ENCODE measurements around the gene SYVN1.

DNA sequence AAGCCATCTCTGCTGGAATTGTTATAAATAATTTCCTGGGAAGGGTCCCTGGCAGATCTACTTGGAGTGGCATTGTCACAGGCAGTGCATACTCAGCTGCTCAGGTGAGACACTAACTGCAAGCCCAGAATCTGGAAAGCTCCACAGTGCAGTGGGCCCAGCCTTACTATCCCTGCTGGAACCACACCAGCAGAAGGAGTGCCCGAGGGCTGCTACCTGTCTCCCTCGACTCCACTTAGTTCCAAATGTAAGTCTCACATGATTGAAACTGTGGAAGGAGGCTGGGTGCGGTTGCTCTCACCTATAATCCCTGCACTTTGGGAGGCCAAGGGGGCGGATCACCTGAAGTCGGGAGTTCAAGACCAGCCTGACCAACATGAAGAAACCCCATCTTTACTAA is 14.3 kb upstream of the SYVN1 start:
- TF ChIP-seq, protein P1, sequence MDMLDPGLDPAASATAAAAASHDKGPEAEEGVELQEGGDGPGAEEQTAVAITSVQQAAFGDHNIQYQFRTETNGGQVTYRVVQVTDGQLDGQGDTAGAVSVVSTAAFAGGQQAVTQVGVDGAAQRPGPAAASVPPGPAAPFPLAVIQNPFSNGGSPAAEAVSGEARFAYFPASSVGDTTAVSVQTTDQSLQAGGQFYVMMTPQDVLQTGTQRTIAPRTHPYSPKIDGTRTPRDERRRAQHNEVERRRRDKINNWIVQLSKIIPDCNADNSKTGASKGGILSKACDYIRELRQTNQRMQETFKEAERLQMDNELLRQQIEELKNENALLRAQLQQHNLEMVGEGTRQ (IDR thresholded peaks at IDR 0.05) = no peak
- no peak for TF ChIP-seq NFE2L2 (conservative IDR thresholded peaks at IDR 0.05; ENCODE audit: low read length)
- no peak for TF ChIP-seq CHD2 (IDR thresholded peaks at IDR 0.05; ENCODE audit: low read length, partially characterized antibody)
- TF ChIP-seq, protein P2, sequence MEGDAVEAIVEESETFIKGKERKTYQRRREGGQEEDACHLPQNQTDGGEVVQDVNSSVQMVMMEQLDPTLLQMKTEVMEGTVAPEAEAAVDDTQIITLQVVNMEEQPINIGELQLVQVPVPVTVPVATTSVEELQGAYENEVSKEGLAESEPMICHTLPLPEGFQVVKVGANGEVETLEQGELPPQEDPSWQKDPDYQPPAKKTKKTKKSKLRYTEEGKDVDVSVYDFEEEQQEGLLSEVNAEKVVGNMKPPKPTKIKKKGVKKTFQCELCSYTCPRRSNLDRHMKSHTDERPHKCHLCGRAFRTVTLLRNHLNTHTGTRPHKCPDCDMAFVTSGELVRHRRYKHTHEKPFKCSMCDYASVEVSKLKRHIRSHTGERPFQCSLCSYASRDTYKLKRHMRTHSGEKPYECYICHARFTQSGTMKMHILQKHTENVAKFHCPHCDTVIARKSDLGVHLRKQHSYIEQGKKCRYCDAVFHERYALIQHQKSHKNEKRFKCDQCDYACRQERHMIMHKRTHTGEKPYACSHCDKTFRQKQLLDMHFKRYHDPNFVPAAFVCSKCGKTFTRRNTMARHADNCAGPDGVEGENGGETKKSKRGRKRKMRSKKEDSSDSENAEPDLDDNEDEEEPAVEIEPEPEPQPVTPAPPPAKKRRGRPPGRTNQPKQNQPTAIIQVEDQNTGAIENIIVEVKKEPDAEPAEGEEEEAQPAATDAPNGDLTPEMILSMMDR (IDR thresholded peaks at IDR 0.05) = no peak
- TF ChIP-seq CBX2 (IDR thresholded peaks at IDR 0.05; ENCODE audit: borderline replicate concordance, low read depth) = no peak
- TF ChIP-seq NR3C1 (IDR thresholded peaks at IDR 0.05) = no peak
- no peak for TF ChIP-seq CEBPB (IDR thresholded peaks at IDR 0.05)
- TF ChIP-seq JUNB (IDR thresholded peaks at IDR 0.05) = no peak
- TF ChIP-seq POLR2A (IDR thresholded peaks at IDR 0.05; ENCODE audit: low read length) = no peak
